PC-9 (cell line): ENCODE measurements around the gene SURF4. TPM values are rescaled to one million over a fixed set of nuclear protein-coding genes. Genes with fewer than 3 reads are reported as not detected.

Experiments
- BruUV-seq: library from RNA; stranded (reverse); fragments of 400-500 nt; replicated peaks from 2 replicates; lab custom pipeline; 2021; lab: Mats Ljungman, UMichigan
- CTCF ChIA-PET: fragments of 300-600 bp; sonication (Branson Sonifier 250); formaldehyde crosslinking; loops from one replicate; lab custom pipeline; 2022; ENCODE audit warnings: antibody characterized with exemption; lab: Charles Lee
- POLR2A ChIA-PET: fragments of 300-600 bp; sonication (Branson Sonifier 250); formaldehyde crosslinking; loops from one replicate; lab custom pipeline; 2022; ENCODE audit warnings: antibody characterized with exemption; ENCODE audit not compliant: unreplicated experiment; lab: Charles Lee
- DNase-seq, 2 experiments: peaks; one replicate each; pipeline versions ENCODE4 v3.0.0 to v3.0.0-alpha.2; 2015 to 2022; ENCODE audit warnings: mixed read lengths in 1 of 2
- H2AFZ ChIP-seq: fragments of 200-600 bp; sonication (generic); 2 replicates; pipeline ENCODE4 v1.8.1; 2017; ENCODE audit warnings: antibody characterized with exemption
- H3F3A ChIP-seq: fragments of 200-600 bp; sonication (generic); 2 replicates; pipeline ENCODE4 v1.8.1; 2017; ENCODE audit warnings: antibody characterized with exemption, mild to moderate bottlenecking, low read depth; ENCODE audit not compliant: insufficient read depth
- H3K27ac ChIP-seq: fragments of 200-600 bp; sonication (generic); 2 replicates; pipeline ENCODE4 v1.6.1; 2016; ENCODE audit warnings: mixed run types
- H3K27me3 ChIP-seq: fragments of 200-600 bp; sonication (generic); 2 replicates; pipeline ENCODE4 v1.6.1; 2016; ENCODE audit warnings: low read depth, mixed run types; ENCODE audit not compliant: insufficient read depth
- H3K36me3 ChIP-seq: fragments of 200-600 bp; sonication (generic); 2 replicates; pipeline ENCODE4 v1.6.1; 2016; ENCODE audit warnings: low read depth, mixed run types
- H3K4me1 ChIP-seq: fragments of 200-600 bp; sonication (generic); replicated peaks from 2 replicates; pipeline ENCODE4 v1.6.1; 2016; ENCODE audit warnings: mixed run types; ENCODE audit not compliant: insufficient read depth
- H3K4me2 ChIP-seq: fragments of 200-600 bp; sonication (generic); 2 replicates; pipeline ENCODE4 v1.6.1; 2017; ENCODE audit warnings: mixed run types
- H3K4me3 ChIP-seq: fragments of 200-600 bp; sonication (generic); 2 replicates; pipeline ENCODE4 v1.6.1; 2016; ENCODE audit warnings: mixed run types
- H3K79me2 ChIP-seq: fragments of 200-600 bp; sonication (generic); 2 replicates; pipeline ENCODE4 v1.6.1; 2017; ENCODE audit warnings: low read depth, mixed run types
- H3K9me2 ChIP-seq: fragments of 200-600 bp; sonication (generic); 2 replicates; pipeline ENCODE4 v1.8.1; 2017; ENCODE audit warnings: mild to moderate bottlenecking; ENCODE audit not compliant: insufficient read depth
- H3K9me3 ChIP-seq: fragments of 200-600 bp; sonication (generic); 2 replicates; pipeline ENCODE4 v1.8.1; 2016; ENCODE audit warnings: low read depth; ENCODE audit not compliant: insufficient read depth
- H4K20me1 ChIP-seq: fragments of 200-600 bp; sonication (generic); 2 replicates; pipeline ENCODE4 v1.8.1; 2017; ENCODE audit not compliant: insufficient read depth
- EZH2 ChIP-seq: fragments of 200-600 bp; sonication (generic); IDR thresholded peaks from 2 replicates; pipeline ENCODE4 v1.8.0; 2017; ENCODE audit warnings: antibody characterized with exemption, low read depth
- intact Hi-C: fragments of 100-400 bp; cut with micrococcal nuclease; formaldehyde crosslinking; loops from one replicate; pipeline ENCODE4 v1.10.0; 2022; ENCODE audit not compliant: unreplicated experiment
- total RNA-seq: library from RNA; stranded (reverse); gene quantifications from 2 replicates; pipeline ENCODE4 v1.2.3, GENCODE V29; 2021
- TF ChIP-seq, protein P1 (sequence below): fragments of 200-600 bp; sonication (generic); conservative IDR thresholded peaks from 2 replicates; pipeline ENCODE4 v1.6.1; 2017; ENCODE audit warnings: mixed run types, antibody characterized with exemption, mild to moderate bottlenecking, moderate library complexity

The SURF4 gene
- total RNA-seq, 1 experiment from 2014 or later, result 199 TPM

DNA sequence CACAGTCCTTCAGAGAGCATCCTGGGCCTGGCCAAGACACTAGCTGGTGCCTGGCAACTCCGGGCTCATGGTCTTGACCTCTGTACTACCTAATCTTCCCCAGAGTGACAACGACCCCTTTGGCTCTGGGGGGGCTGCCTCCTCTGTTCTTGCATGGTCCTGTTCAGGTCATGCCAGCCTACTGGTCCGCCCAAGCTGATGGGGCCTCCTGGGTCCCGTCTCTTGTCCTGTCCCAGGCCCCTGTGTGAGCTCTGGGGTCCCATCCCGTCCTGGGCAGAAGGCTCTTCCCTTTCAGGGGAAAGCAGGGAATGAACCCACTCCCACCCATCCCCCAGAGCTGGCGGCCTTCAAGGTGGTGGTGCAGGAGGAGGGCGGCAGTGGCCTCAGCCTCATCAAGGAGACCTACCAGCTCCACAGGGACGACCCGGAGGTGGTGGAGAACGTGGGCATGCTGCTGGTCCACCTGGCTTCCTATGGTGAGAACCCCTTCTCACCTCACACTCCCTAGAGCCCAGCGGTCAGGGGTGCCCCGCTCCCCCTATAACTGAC is 28.7 kb upstream of the SURF4 start:
- Histone ChIP-seq H3K36me3 (peaks cover 5% of the 10 kb centered on the region; the same call in 1 of the 2 replicates), H3F3A (no peaks in the 10 kb centered on the region; the same call in 1 of the 2 replicates), H2AFZ (no peak overlapping the region), H3K9me3 (no peaks in the 10 kb centered on the region), H3K27ac (no peak overlapping the region), H4K20me1 (peaks cover 17% of the 10 kb centered on the region), H3K4me2 (no peak overlapping the region), H3K4me3 (no peak overlapping the region), H3K9me2 (no peaks in the 10 kb centered on the region), H3K4me1 (no peaks in the 10 kb centered on the region), H3K79me2 (no peaks in the 10 kb centered on the region), H3K27me3 (no peaks in the 10 kb centered on the region)
- no peak for TF ChIP-seq EZH2
- TF ChIP-seq, protein P1, sequence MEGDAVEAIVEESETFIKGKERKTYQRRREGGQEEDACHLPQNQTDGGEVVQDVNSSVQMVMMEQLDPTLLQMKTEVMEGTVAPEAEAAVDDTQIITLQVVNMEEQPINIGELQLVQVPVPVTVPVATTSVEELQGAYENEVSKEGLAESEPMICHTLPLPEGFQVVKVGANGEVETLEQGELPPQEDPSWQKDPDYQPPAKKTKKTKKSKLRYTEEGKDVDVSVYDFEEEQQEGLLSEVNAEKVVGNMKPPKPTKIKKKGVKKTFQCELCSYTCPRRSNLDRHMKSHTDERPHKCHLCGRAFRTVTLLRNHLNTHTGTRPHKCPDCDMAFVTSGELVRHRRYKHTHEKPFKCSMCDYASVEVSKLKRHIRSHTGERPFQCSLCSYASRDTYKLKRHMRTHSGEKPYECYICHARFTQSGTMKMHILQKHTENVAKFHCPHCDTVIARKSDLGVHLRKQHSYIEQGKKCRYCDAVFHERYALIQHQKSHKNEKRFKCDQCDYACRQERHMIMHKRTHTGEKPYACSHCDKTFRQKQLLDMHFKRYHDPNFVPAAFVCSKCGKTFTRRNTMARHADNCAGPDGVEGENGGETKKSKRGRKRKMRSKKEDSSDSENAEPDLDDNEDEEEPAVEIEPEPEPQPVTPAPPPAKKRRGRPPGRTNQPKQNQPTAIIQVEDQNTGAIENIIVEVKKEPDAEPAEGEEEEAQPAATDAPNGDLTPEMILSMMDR, result no peak
- ChIA-PET CTCF (interaction anchor here (0.7 to 1.0 kb wide), 2 partner anchors 76 to 128 kb away, joined by 4 to 5 read pairs; no protein-coding TSS in a partner anchor), POLR2A (no interaction called here)
- no TSS peak for BruUV-seq
- DNase-seq, result no peak
- intact Hi-C loops, result loop anchor here (1.0 to 5.0 kb wide), 4 partner anchors 48 to 380 kb away; partner anchors contain the start of genes SURF1, SURF2 and SURF6

GRCh38 chr9:133403766-133404453 is 28.1 kb upstream of the SURF4 start:
- intact Hi-C loops, result loop anchor here (1.0 to 5.0 kb wide), 4 partner anchors 47 to 379 kb away; partner anchors contain the start of genes SURF1, SURF2 and SURF6
- CTCF ChIA-PET, result interaction anchor here (0.6 to 0.7 kb wide), 2 partner anchors 57 to 128 kb away, joined by 3 to 4 read pairs; no protein-coding TSS in a partner anchor
- TF ChIP-seq, protein P1, result peak; percentile 81
- TF ChIP-seq EZH2, result no peak

DNA sequence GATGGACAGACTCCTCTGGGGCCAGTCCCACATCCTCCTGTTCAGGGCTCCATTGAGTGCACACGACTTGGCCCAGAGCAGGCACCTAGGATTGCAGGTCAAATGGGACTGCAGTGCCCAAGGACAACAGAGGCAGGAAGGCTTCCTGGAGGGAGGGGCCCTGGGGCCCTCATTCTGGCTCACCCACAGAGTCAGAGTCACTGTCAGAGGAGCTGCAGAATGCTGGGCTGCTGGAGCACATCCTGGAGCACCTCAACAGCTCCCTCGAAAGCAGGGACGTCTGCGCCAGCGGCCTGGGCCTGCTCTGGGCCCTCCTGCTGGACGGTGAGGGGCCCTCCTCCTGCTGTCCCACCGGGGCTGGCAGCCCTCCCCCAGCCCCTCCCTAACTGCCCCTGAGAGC is 26.8 kb upstream of the SURF4 start:
- Histone ChIP-seq H3K79me2 (no peaks in the 10 kb centered on the region), H3K27me3 (0 out of 2 replicates have a peak, but pooled peaks cover 6% of the 10 kb centered on the region), H2AFZ (no peak overlapping the region), H3F3A (no peaks in the 10 kb centered on the region; the same call in 1 of the 2 replicates), H3K36me3 (peaks cover 5% of the 10 kb centered on the region; the same call in 1 of the 2 replicates), H4K20me1 (peaks cover 17% of the 10 kb centered on the region), H3K27ac (no peak overlapping the region), H3K9me3 (no peaks in the 10 kb centered on the region), H3K4me2 (no peak overlapping the region), H3K4me1 (no peaks in the 10 kb centered on the region), H3K9me2 (no peaks in the 10 kb centered on the region), H3K4me3 (no peak overlapping the region)
- no peak for DNase-seq
- no peak for TF ChIP-seq EZH2
- ChIA-PET POLR2A (no interaction called here), CTCF (interaction anchor here (0.5 kb wide), 1 partner anchor 217 kb away, joined by 5 read pairs; no protein-coding TSS in a partner anchor)
- no TSS peak for BruUV-seq
- intact Hi-C loops, result loop anchor here (5.0 kb wide), 1 partner anchor 65 kb away; the partner anchor contains the start of gene SURF6

More at GRCh38 chr9:133403766-133404453, 28.1 kb upstream of the SURF4 start:
- peaks cover 17% of the 10 kb centered on the region for H4K20me1 ChIP-seq
- peak; percentile 61 to 80 for DNase-seq
- no peak overlapping the region for H2AFZ ChIP-seq
- peaks cover 5% of the 10 kb centered on the region; the same call in 1 of the 2 replicates for H3K36me3 ChIP-seq
- no peaks in the 10 kb centered on the region for H3K9me2 ChIP-seq
- no peak overlapping the region for H3K4me3 ChIP-seq
- no peaks in the 10 kb centered on the region for H3K4me1 ChIP-seq
- no peaks in the 10 kb centered on the region for H3K27me3 ChIP-seq
- no peaks in the 10 kb centered on the region for H3K79me2 ChIP-seq
- no peaks in the 10 kb centered on the region for H3K9me3 ChIP-seq
- POLR2A ChIA-PET, result interaction anchor here (0.6 kb wide), 1 partner anchor 1012 kb away, joined by 3 read pairs; no protein-coding TSS in a partner anchor
- no TSS peak for BruUV-seq
- no peak overlapping the region for H3K4me2 ChIP-seq
- no peak overlapping the region for H3K27ac ChIP-seq
- no peaks in the 10 kb centered on the region; the same call in 1 of the 2 replicates for H3F3A ChIP-seq
